B cell (primary cell): ENCODE data around the gene IMMP2L. TPM values are rescaled to one million over a fixed set of nuclear protein-coding genes. Genes with fewer than 3 reads are reported as not detected.

Source experiments
- ATAC-seq: fragments of 200-7000 bp; cut with Tn5 transposase; one replicate; pipeline ENCODE4 v1.10.0; 2021; ENCODE audit warnings: low read depth, mild to moderate bottlenecking, moderate number of reproducible peaks, moderate library complexity
- CTCF ChIA-PET: fragments of 350-600 bp; sonication (Branson Sonifier 250); formaldehyde crosslinking; loops from one replicate; lab custom pipeline; 2021; ENCODE audit warnings: antibody characterized with exemption, inconsistent platforms; lab: Charles Lee
- POLR2A ChIA-PET: fragments of 350-600 bp; sonication (Branson Sonifier 250); formaldehyde crosslinking; loops from one replicate; lab custom pipeline; 2021; ENCODE audit warnings: antibody characterized with exemption; lab: Charles Lee
- DNase-seq: peaks from one replicate; pipeline ENCODE4 v3.0.0; 2013
- H2AFZ ChIP-seq: 2 replicates; pipeline ENCODE4 v1.6.1; 2012; ENCODE audit warnings: mild to moderate bottlenecking, low read depth, low read length; ENCODE audit not compliant: insufficient read depth, poor library complexity, severe bottlenecking
- H3K27ac ChIP-seq, 2 donors: 1 replicate in 1 of 2; 2 replicates in 1 of 2; pipeline ENCODE4 v1.5.1; 2012 to 2013; ENCODE audit warnings: low read length in 2 of 2, mild to moderate bottlenecking in 2 of 2, moderate library complexity in 1 of 2
- H3K27me3 ChIP-seq, 4 experiments: fragments of 200-600 bp in 1 of 4; sonication (generic) in 1 of 4; replicated peaks in 1 of 4; 1 replicate in 2 of 4; 2 replicates in 2 of 4; pipeline versions ENCODE4 v1.6.1 to v1.7.0; 2013 to 2016; ENCODE audit warnings: low read length in 3 of 4, mild to moderate bottlenecking in 2 of 4, mixed read lengths in 1 of 4, moderate library complexity in 1 of 4; ENCODE audit not compliant: insufficient read depth in 4 of 4, control insufficient read depth in 3 of 4; ENCODE audit errors: control extremely low read depth in 1 of 4
- H3K36me3 ChIP-seq, 2 experiments: replicated peaks in 1 of 2; 1 replicate in 1 of 2; 2 replicates in 1 of 2; pipeline versions ENCODE4 v1.6.1 to v1.7.1; 2013; ENCODE audit warnings: low read length in 1 of 2; ENCODE audit not compliant: insufficient read depth in 2 of 2, control insufficient read depth in 1 of 2; ENCODE audit errors: control extremely low read depth in 1 of 2, extremely low read depth in 1 of 2
- H3K4me1 ChIP-seq, 2 donors: fragments of 200-600 bp in 1 of 2; sonication (generic) in 1 of 2; 1 replicate in 1 of 2; 2 replicates in 1 of 2; pipeline versions ENCODE4 v1.5.1 to v1.6.1; 2013 to 2017; ENCODE audit warnings: low read length in 2 of 2; ENCODE audit not compliant: control insufficient read depth in 2 of 2, insufficient read depth in 2 of 2
- H3K4me2 ChIP-seq: replicated peaks from 2 replicates; pipeline ENCODE3; 2012; ENCODE audit warnings: mild to moderate bottlenecking, low read depth, low read length; ENCODE audit not compliant: poor library complexity, severe bottlenecking
- H3K4me3 ChIP-seq, 5 experiments: fragments of 200-600 bp in 1 of 5; sonication (generic) in 1 of 5; 1 replicate in 3 of 5; 2 replicates in 2 of 5; pipeline versions ENCODE4 v1.5.1 to v1.7.0; 2011 to 2016; ENCODE audit warnings: low read length in 4 of 5, mild to moderate bottlenecking in 4 of 5, low read depth in 2 of 5, control low read depth in 1 of 5, moderate library complexity in 1 of 5; ENCODE audit not compliant: insufficient read depth in 1 of 5; ENCODE audit errors: control extremely low read depth in 1 of 5, extremely low read depth in 1 of 5
- H3K79me2 ChIP-seq: fragments of 200-600 bp; sonication (generic); one replicate; pipeline ENCODE4 v1.6.0; 2016; ENCODE audit warnings: low read length; ENCODE audit not compliant: control insufficient read depth, insufficient read depth
- H3K9ac ChIP-seq: fragments of 200-600 bp; sonication (generic); 2 replicates; pipeline ENCODE4 v1.6.1; 2017; ENCODE audit warnings: mild to moderate bottlenecking, low read length, moderate library complexity
- H3K9me3 ChIP-seq, 3 donors: one replicate each; pipeline versions ENCODE4 v1.6.1 to v1.7.1; 2013; ENCODE audit warnings: low read length in 2 of 3; ENCODE audit not compliant: control insufficient read depth in 2 of 3, insufficient read depth in 1 of 3; ENCODE audit errors: control extremely low read depth in 1 of 3
- H4K20me1 ChIP-seq: 2 replicates; pipeline ENCODE4 v1.6.0; 2012; ENCODE audit warnings: mild to moderate bottlenecking, low read length; ENCODE audit not compliant: insufficient read depth, control insufficient read depth, poor library complexity, severe bottlenecking
- H3K27ac Mint-ChIP-seq: one replicate; pipeline ENCODE4 v1.8.0; 2021; ENCODE audit warnings: mixed read lengths
- H3K27me3 Mint-ChIP-seq: one replicate; pipeline ENCODE4 v1.8.0; 2021; ENCODE audit warnings: mixed read lengths
- H3K4me1 Mint-ChIP-seq: one replicate; pipeline ENCODE4 v1.8.0; 2021; ENCODE audit warnings: mixed read lengths
- H3K4me3 Mint-ChIP-seq: one replicate; pipeline ENCODE4 v1.8.0; 2021; ENCODE audit warnings: mixed read lengths
- H3K9me3 Mint-ChIP-seq: one replicate; pipeline ENCODE4 v1.8.0; 2022; ENCODE audit warnings: mixed read lengths; ENCODE audit not compliant: insufficient read depth
- CTCF ChIP-seq: fragments of 200-600 bp; IDR thresholded peaks from one replicate; pipeline ENCODE4 v1.8.0; 2022; ENCODE audit warnings: antibody characterized with exemption, mild to moderate bottlenecking
- EZH2 ChIP-seq: IDR thresholded peaks from 2 replicates; pipeline ENCODE4 v1.6.1; 2012; ENCODE audit warnings: borderline replicate concordance, low read depth, mild to moderate bottlenecking, moderate library complexity, low read length; ENCODE audit not compliant: insufficient read depth, poor library complexity, severe bottlenecking
- WGBS: methylation state at CpG from one replicate; pipeline ENCODE4 v1.1.5; 2013; ENCODE audit warnings: missing lambda C conversion rate; ENCODE audit not compliant: insufficient coverage; 5-methylcytosine and 5-hydroxymethylcytosine counted together
- intact Hi-C: fragments of 100-400 bp; cut with micrococcal nuclease; formaldehyde crosslinking; loops from one replicate; pipeline ENCODE4 v1.10.0; 2022
- polyA plus RNA-seq: library from polyadenylated mRNA; depleted of rRNA; stranded (reverse); fragments of >200 nt; gene quantifications from 2 replicates; pipeline ENCODE4 v1.2.3, GENCODE V29; 2012
- total RNA-seq, 2 donors: library from RNA; stranded (reverse); fragments of 120-200 nt in 1 of 2; gene quantifications; 1 replicate in 1 of 2; 2 replicates in 1 of 2; pipeline versions ENCODE4 v1.2.3 to v1.2.4, GENCODE V29; 2013 to 2022

IMMP2L gene
- total and polyA plus RNA-seq, 2 donors (not counting 1 experiment from before 2014, with no cell fraction given) = 3.8 to 34.2 TPM

GRCh38 chr7:111394891-111395290, 167.4 kb downstream of the IMMP2L start:
- Histone ChIP-seq H3K9me3 (peaks cover 0 to 3% (median 0%) of the 10 kb centered on the region in 3 donors), H3K27ac (no peak overlapping the region), H3K79me2 (no peaks in the 10 kb centered on the region), H2AFZ (no peak overlapping the region), H3K9ac (no peak overlapping the region), H3K27me3 (no peaks in the 10 kb centered on the region), H3K4me3 (no peak overlapping the region), H3K4me2 (no peak overlapping the region), H4K20me1 (no peaks in the 10 kb centered on the region), H3K4me1 (no peaks in the 10 kb centered on the region), H3K36me3 (no peaks in the 10 kb centered on the region)
- POLR2A ChIA-PET = no interaction called here
- intact Hi-C loops = no loop called here
- CTCF ChIA-PET = no interaction called here
- H3K9me3 Mint-ChIP-seq = no peaks in the 10 kb centered on the region
- ATAC-seq (no peak), DNase-seq (no peak)
- H3K27me3 Mint-ChIP-seq = no peaks in the 10 kb centered on the region
- TF ChIP-seq CTCF (no peak), EZH2 (no peak)
- H3K4me3 Mint-ChIP-seq = no peak overlapping the region
- peaks cover 4% of the 10 kb centered on the region for H3K4me1 Mint-ChIP-seq
- 100% methylated on average over 1 of the region's 4 CpGs for WGBS
- no peak overlapping the region for H3K27ac Mint-ChIP-seq

- no peak overlapping the region for H3K4me2 ChIP-seq
- no peak for TF ChIP-seq CTCF
- no peak for TF ChIP-seq EZH2
- Mint-ChIP-seq H3K27ac (no peak overlapping the region), H3K27me3 (no peaks in the 10 kb centered on the region), H3K4me1 (peaks cover 19% of the 10 kb centered on the region), H3K9me3 (peaks cover 2% of the 10 kb centered on the region), H3K4me3 (no peak overlapping the region)
- no peaks in the 10 kb centered on the region for H4K20me1 ChIP-seq
- POLR2A ChIA-PET = no interaction called here
- H3K36me3 ChIP-seq = no peaks in the 10 kb centered on the region
- no peak overlapping the region for H3K27ac ChIP-seq
- intact Hi-C loops = no loop called here
- no peaks in the 10 kb centered on the region for H3K27me3 ChIP-seq
- DNase-seq = no peak
- H2AFZ ChIP-seq = no peak overlapping the region
- ATAC-seq = no peak
- CTCF ChIA-PET = no interaction called here
- 100% methylated on average over 1 of the region's 3 CpGs for WGBS
- H3K79me2 ChIP-seq = no peaks in the 10 kb centered on the region
- peaks cover 10 to 11% of the 10 kb centered on the region in 2 donors for H3K4me1 ChIP-seq
- H3K9me3 ChIP-seq = peaks cover 0 to 3% (median 0%) of the 10 kb centered on the region in 3 donors
- H3K4me3 ChIP-seq = no peak overlapping the region
- no peak overlapping the region for H3K9ac ChIP-seq
Observed at GRCh38 chr7:111393011-111393754, 169.1 kb downstream of the IMMP2L start.
